Colonic mucosa (tissue), 4 donors: ENCODE measurements around the gene ITM2C. TPM values are rescaled to one million over a fixed set of nuclear protein-coding genes. Genes with fewer than 3 reads are reported as not detected.

Experiments
- DNase-seq: peaks from one replicate; pipeline ENCODE4 v3.0.0-alpha.2; 2020
- H3K27ac ChIP-seq: fragments of 200-600 bp; one replicate; pipeline ENCODE4 v1.8.0; 2021
- H3K27me3 ChIP-seq: fragments of 200-600 bp; one replicate; pipeline ENCODE4 v1.8.0; 2021
- H3K36me3 ChIP-seq: fragments of 200-600 bp; one replicate; pipeline ENCODE4 v1.8.0; 2021
- H3K4me1 ChIP-seq: fragments of 200-600 bp; one replicate; pipeline ENCODE4 v1.8.0; 2021; ENCODE audit warnings: mild to moderate bottlenecking
- H3K4me3 ChIP-seq: fragments of 200-600 bp; one replicate; pipeline ENCODE4 v1.8.0; 2021
- H3K9ac ChIP-seq, 2 donors: one replicate each; pipeline ENCODE4 v1.7.0; 2013; ENCODE audit warnings: control low read depth in 2 of 2, low read depth in 2 of 2, low read length in 2 of 2
- H3K9me3 ChIP-seq: fragments of 200-600 bp; one replicate; pipeline ENCODE4 v1.8.0; 2021
- CTCF ChIP-seq: fragments of 200-600 bp; IDR thresholded peaks from one replicate; pipeline ENCODE4 v1.8.0; 2022; ENCODE audit warnings: antibody characterized with exemption, mild to moderate bottlenecking
- intact Hi-C: fragments of 100-400 bp; cut with DNase I; formaldehyde crosslinking; loops from one replicate; pipeline ENCODE4 v1.14.1; 2022
- total RNA-seq, 2 donors: library from RNA; stranded (reverse); fragmentation: NEBNext Ultra II Directional in 1 of 2; extraction: Animal tissue kit (Norgen Biotek cat#: 25700) in 1 of 2; gene quantifications; one replicate each; pipeline ENCODE4 v1.2.1, GENCODE V29; 2021
- donor health status: healthy.
- donor health status: DM: no; HTN: no; CAD: no.
- donor health status: DM: no; HTN: no; CAD: no.

The ITM2C gene
- total RNA-seq, 2 donors from 2014 or later, result 1,192 to 1,707 TPM

- Histone ChIP-seq H3K4me1 (no peaks in the 10 kb centered on the region), H3K27ac (peak overlapping the region; percentile 75), H3K4me3 (no peak overlapping the region), H3K36me3 (no peaks in the 10 kb centered on the region), H3K9ac (no peak overlapping the region), H3K9me3 (no peaks in the 10 kb centered on the region), H3K27me3 (no peaks in the 10 kb centered on the region)
- intact Hi-C loops, result no loop called here
- peak; percentile 66 for DNase-seq
- TF ChIP-seq CTCF, result no peak
Observed at GRCh38 chr2:230842473-230842872, 22.3 kb upstream of the ITM2C start.

- no peak for TF ChIP-seq CTCF
- no peak overlapping the region for H3K4me3 ChIP-seq
- no peaks in the 10 kb centered on the region for H3K27me3 ChIP-seq
- H3K27ac ChIP-seq, result peak overlapping the region; percentile 75
- no peak overlapping the region for H3K9ac ChIP-seq
- no peaks in the 10 kb centered on the region for H3K36me3 ChIP-seq
- H3K4me1 ChIP-seq, result no peaks in the 10 kb centered on the region
- intact Hi-C loops, result no loop called here
- DNase-seq, result peak; percentile 57
- no peaks in the 10 kb centered on the region for H3K9me3 ChIP-seq
Observed at GRCh38 chr2:230843132-230843531, 21.6 kb upstream of the ITM2C start.

GRCh38 chr2:230846360-230846759 lies 18.4 kb upstream of the ITM2C start:
- H3K27me3 ChIP-seq, result no peaks in the 10 kb centered on the region
- intact Hi-C loops, result loop anchor here (5.0 kb wide), 2 partner anchors 66 to 141 kb away; no protein-coding TSS in a partner anchor
- H3K27ac ChIP-seq, result no peak overlapping the region
- H3K36me3 ChIP-seq, result no peaks in the 10 kb centered on the region
- H3K4me1 ChIP-seq, result no peaks in the 10 kb centered on the region
- H3K9me3 ChIP-seq, result no peaks in the 10 kb centered on the region
- no peak overlapping the region for H3K4me3 ChIP-seq
- H3K9ac ChIP-seq, result no peak overlapping the region
- no peak for DNase-seq
- TF ChIP-seq CTCF, result no peak

GRCh38 chr2:230847883-230848388 lies 16.8 kb upstream of the ITM2C start:
- intact Hi-C loops, result loop anchor here (5.0 kb wide), 2 partner anchors 64 to 139 kb away; no protein-coding TSS in a partner anchor
- no peaks in the 10 kb centered on the region for H3K4me1 ChIP-seq
- H3K9ac ChIP-seq, result peak overlapping the region in 1 of 2 donors; percentile 32
- no peak overlapping the region for H3K27ac ChIP-seq
- TF ChIP-seq CTCF, result peak; percentile 91
- H3K27me3 ChIP-seq, result no peaks in the 10 kb centered on the region
- no peaks in the 10 kb centered on the region for H3K9me3 ChIP-seq
- H3K4me3 ChIP-seq, result no peak overlapping the region
- H3K36me3 ChIP-seq, result no peaks in the 10 kb centered on the region
- peak; percentile 97 for DNase-seq

- no peaks in the 10 kb centered on the region for H3K9me3 ChIP-seq
- no peak overlapping the region for H3K4me3 ChIP-seq
- intact Hi-C loops, result loop anchor here (5.0 kb wide), 2 partner anchors 63 to 138 kb away; no protein-coding TSS in a partner anchor
Observed at GRCh38 chr2:230849633-230850357, 14.9 kb upstream of the ITM2C start.

More at GRCh38 chr2:230849633-230850357, 14.9 kb upstream of the ITM2C start:
- H3K4me1 ChIP-seq, result no peaks in the 10 kb centered on the region
- peak; percentile 69 for TF ChIP-seq CTCF
- H3K9ac ChIP-seq, result no peak overlapping the region
- no peak overlapping the region for H3K27ac ChIP-seq
- no peaks in the 10 kb centered on the region for H3K27me3 ChIP-seq
- no peaks in the 10 kb centered on the region for H3K36me3 ChIP-seq
- peak; percentile 63 for DNase-seq
